GM18526 (cell line): ENCODE measurements around the gene RALGPS1.

Experiments used
- POLR2A ChIP-seq: IDR thresholded peaks from 3 replicates; pipeline ENCODE4 v1.6.1; 2011; ENCODE audit not compliant: insufficient read length; ENCODE audit errors: extremely low read depth

The RALGPS1 gene

DNA sequence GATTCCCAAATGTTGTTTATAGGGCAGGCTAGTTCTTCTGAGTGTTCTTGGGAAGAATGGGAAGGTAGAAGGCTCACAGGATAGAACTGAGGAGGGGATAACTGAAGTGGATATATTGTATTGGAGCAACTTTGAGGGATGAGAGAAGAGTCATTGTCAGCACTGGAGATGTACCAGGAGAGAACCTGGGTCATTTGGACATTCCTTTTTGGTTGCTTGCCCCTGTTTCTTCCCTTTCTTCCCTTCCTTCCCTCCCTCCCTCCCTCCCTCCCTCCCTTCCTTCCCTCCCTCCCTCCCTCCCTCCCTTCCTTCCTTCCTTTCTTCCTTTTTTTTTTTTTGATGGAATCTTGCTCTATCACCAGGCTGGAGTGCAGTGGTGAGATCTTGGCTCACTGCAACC is 45.3 kb downstream of the RALGPS1 start:
- no peak for TF ChIP-seq POLR2A

DNA sequence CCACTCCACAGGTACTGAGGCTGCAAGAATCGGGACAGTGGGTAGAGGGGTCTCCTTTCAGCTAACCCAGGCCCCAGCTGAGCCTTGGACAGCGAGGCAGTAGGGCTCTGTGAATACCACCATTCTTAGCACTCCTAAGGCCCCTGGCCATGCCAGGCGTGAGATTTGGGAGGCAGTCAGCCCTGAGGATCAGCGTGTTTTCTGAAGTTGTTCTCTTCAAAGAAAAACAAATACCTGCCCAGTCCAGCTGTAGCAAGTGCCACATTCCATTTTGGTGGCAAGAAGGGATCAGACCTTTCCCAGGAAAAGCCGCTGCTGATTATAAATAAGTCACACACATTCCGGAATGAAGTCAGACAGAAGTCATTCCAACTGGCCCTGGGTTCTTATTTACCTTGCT is 47.8 kb downstream of the RALGPS1 start:
- no peak for TF ChIP-seq POLR2A

DNA sequence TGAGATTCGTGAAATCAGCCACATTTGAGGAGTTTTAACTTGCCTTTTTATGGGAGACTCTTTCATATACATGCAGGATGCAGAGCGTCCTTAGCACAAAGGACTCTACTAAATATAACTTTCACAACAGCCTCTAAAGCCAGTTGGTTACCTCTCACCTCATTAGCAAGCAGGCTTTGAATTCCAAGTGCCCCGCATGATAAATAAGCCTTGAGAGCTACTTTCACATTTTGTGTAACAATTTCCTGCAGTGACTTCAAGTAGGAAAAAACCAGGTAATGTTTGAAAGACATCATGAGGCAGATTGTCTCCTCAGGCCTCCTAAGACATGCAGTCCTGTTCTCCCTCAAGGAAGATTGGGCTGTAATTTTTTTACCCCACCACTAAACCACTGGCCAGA is 50.5 kb downstream of the RALGPS1 start:
- no peak for TF ChIP-seq POLR2A

DNA sequence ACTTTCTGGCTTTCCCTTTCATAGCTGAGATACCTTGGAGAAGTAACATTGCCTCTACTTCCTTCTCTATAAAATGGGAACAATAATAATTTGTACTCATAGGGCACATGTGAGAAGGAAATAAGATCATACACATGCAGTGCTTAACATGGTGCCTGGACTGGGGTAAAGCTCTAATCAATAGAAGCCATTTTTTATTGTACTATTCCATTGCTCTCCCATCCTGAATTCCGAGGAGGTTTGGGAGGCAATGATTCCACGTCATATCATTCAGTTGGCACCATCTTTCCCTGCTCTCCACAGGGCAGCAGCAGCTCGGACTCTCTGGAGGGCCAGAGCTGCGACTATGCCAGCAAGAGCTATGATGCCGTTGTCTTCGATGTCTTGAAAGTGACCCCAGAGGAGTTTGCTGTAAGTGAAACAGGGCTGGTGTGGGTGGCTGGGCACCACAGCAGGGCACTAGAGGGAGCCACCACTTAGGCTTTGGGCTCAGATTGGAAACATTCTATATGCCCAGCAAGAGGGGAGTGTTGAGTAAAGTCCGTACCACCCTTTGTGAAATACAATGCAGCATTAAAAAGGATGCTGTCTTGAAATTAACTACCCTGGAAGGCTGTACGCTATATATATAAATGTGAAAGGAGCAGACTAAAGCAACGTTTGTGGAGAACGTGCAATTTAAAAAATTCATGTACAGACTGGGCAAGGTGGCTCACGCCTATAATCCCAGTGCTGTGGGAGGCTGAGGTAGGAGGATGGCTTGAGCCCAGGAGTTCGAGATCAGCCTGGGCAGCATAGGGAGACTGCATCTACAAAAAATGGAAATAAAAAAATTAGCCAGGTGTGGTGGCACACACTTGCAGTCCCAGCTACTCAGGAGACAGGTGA is 51.2 kb downstream of the RALGPS1 start:
- TF ChIP-seq POLR2A, result no peak

DNA sequence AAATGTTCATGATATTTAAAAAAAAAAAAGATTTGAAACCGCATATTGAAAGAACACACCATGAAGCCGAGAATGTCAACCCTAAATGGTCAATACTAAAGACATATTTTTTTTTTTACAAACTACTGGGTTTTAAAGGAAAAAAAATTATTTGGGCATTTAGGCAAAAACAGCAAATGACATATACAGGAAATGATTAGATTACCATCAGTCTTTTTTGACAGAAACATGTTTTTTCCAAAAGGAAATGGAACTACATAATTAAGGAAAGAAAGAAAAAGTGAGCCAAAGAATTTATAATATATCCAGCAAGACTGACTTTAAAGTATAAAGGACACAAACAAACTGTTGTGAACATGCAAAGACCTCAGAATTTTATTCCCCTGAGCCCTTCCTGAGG is 56.7 kb downstream of the RALGPS1 start:
- TF ChIP-seq POLR2A, result no peak

DNA sequence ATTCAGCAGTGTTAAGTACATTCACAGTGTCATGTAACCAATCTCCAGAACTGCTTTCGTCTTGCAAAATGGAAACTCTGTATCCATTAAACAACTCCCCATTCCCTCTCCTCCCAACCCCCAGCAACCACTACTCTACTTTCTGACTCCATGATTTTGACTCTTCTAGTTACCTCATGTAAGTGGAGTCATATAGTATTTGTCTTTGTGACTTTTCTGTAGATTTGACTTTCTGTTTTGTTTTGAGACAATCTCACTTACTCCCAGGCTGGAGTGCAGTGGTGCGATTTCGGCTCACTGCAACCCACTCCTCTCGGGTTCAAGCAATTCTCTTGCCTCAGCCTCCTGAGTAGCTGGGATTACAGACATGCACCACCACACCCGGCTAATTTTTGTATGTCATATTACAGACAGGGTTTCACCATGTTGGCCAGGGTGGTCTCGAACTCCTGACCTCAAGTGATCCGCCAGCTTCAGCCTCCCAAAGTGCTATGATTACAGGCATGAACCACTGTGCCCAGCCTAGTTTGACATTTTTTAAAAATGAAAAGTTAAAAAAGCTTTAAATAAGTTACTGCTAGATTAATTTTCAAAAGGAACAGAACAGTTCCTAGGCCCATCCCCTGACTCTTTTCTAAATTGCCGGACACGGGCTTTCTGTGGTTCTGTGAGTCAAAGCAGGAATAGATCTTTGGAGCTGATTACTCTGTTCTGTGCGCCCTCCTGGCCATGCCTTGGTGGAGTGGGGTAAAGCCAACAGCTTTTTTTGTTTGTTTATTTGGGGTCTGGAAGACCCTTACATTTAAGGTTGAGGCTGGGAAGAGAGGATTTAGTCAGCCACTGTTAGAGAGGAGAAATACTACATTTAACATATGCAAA is 59.3 kb downstream of the RALGPS1 start:
- TF ChIP-seq POLR2A, result no peak

DNA sequence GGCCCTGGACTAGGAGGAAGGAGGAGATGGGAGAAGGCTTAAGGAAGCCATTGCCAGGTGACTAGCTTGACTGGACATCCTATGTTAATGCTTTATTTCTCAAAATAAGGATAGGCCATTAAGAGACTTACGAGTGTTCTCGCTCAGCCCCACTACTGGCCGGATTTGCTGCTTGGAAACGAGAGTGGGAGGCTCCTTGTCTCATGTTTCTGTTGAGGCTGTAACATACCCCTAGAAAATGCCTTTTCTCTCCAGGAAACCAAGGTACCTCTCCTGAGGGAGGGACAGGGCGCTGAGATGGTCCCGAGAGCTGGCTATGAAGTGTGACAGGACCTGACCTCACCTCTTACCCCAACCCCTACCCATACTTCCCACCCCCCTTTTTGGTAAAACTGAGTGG is 60.0 kb downstream of the RALGPS1 start:
- no peak for TF ChIP-seq POLR2A

DNA sequence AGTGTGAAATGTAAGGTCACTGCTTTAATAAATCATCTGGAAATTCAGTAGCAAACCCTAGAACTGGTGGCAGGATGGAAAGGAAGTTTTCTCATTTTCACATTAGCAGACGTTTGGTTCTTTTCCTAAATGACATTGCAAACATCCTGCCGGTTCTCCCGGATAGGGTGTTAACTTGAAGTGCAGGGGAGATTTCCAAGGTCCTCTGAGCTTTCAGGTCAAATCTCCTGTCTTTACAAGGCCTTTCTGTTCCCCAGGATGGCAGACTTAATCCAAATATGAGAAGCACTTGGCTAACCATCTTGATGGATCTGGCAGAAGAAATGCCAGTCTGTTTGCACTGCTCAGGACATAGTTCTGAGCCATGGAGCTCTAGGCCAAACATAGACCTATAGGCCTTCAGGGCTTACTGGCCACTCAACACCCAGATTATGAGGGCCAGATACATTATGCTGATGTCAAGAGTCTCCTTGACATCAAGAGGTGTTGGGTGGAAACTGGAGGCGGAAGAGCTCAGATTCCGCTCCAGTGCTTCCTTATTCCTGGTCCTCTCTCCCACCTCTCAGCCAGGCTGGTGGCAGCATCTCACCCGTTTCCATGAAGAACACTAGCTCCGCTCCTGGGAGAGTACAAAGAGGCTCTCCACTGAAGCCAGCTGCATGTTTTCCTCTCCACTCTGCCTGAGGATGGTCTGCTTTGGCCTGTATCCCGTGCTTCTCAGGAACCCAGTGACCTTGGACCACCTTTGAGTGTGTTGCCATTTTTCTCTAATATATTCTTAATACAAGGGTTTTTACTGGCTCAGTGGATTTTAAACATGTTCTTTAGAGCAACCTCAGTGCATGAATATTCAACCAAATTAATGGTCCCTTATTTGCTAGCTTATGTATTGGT is 61.0 kb downstream of the RALGPS1 start:
- no peak for TF ChIP-seq POLR2A

DNA sequence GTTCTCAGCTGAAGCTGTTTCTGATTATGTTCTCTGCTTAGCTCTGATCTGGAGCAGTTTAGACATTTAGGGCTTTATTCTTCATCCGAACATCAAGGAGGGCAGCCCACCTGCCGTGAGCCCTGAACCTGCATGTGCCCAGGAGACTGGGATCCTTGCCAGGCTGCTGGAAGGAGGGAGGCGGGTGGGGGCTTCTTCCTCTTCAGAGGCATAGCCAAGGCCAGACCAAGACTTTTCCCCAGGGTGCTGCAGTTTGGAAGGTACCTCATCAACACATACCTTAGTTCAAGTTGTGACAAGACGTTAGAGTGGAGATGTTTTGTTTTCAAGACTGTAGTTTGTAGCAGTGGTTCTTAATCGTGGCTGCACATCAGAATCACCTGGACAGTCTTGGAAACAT is 64.9 kb downstream of the RALGPS1 start:
- no peak for TF ChIP-seq POLR2A

DNA sequence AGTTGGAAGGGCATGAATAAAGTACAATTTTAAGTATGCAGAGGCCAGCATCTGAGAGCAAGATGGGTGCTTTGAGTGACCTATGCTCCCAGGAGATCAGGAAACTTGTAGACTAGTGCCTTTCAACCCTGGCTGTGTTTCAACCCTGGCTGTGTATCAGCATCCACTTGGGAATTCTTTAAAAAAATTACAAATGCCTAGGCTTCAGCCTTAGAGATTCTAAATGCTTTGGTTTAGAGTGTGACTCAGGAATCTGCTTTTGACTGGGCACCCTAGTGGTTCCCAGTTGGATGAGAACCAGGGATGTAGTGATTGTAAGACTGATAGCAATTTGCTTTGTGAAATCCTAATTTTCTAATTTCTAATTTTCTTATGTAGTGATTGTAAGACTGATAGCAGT is 65.6 kb downstream of the RALGPS1 start:
- TF ChIP-seq POLR2A, result no peak

DNA sequence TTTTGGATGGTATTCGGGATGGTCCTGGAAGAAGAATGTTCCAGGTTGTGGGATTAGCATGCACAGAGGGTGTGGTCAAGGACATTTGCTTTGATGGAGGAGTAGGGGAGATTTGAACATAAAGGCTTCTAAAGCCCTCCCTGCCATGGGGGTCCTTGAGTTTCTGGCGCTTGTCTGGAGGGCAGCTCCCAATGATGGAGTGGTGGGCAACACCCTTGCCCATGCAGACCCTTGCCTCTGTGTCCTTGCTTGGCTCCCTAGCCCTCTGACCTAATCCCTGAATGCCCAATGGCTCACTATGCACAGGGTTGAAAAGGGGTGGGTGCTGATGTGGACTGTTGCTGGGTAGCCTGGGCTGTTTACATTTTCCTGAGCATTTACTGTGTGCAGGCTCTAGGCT is 66.6 kb downstream of the RALGPS1 start:
- TF ChIP-seq POLR2A, result no peak

DNA sequence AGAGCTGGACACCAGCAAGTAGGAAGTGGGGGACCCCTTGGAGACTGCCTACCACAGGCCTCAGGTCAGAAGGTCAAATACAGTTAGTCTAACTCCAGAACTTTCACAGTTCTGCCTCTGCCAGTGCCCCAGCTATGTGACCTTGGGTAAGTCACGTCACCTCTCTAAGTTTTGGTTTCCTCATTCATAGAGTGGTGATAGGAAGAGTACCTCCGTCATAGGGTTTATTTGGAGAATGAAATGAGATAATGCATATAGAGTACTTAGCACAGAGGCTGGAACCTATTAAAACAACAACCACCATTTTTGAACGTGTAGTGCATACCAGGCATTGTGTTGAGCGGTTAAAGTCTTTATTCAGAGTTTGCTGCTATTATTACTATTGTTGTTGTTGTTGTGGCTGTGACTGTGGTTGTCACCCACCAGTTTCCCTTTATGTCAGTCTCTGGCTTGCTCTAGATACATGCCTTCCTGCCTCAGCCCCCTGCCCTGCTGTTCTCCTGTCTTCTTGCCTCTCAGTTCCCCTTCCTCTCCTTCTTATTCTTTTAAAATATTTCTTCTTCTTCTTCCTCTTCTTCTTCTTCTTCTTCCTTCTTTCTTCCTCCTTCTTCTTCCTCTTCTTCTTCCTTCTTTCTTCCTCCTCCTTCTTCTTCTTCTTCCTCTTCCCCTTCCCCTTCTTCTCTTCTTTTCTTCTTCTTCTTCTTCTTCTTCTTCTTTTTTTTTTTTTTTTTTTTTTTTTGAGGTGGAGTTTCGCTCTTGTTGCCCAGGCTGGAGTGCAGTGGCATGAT is 67.8 kb downstream of the RALGPS1 start:
- TF ChIP-seq POLR2A, result no peak

DNA sequence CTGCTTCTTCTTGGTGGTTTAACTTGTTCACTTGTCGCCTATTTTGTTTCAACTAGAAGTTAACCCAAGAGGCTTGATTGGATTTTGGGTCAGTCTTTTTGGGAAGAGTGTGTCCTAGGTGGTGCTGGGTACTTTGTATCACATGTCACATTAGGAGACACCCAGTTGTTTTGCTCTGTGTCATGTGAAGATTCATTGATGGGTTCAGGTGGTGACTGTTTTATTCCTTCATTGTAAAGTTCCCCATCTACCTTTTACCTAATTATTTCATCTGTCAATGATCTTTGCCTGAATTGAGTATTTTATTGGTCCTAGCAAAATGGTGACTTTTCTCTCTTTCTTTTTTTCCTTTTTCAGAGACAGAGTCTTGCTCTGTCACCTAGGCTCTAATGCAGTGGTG is 69.2 kb downstream of the RALGPS1 start:
- TF ChIP-seq POLR2A, result no peak

DNA sequence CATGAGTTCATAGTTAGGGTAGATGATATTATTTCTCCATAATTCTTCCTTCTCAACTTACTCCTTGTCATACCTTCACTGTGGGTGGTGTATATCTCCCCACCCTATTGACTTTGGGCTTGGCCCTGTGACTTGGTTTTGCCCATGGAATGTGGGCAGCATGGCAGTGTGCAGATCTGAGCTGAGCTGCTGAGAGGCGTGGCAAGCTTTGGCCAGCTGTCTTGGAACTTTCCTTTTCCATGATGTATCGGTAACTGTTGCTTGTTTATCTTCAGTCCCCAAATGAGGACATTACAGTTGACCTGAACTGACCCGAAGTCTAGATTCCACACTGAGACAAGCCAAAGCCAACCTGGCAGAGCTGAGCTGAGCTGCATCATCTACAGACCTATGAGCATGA is 70.4 kb downstream of the RALGPS1 start:
- TF ChIP-seq POLR2A, result no peak

DNA sequence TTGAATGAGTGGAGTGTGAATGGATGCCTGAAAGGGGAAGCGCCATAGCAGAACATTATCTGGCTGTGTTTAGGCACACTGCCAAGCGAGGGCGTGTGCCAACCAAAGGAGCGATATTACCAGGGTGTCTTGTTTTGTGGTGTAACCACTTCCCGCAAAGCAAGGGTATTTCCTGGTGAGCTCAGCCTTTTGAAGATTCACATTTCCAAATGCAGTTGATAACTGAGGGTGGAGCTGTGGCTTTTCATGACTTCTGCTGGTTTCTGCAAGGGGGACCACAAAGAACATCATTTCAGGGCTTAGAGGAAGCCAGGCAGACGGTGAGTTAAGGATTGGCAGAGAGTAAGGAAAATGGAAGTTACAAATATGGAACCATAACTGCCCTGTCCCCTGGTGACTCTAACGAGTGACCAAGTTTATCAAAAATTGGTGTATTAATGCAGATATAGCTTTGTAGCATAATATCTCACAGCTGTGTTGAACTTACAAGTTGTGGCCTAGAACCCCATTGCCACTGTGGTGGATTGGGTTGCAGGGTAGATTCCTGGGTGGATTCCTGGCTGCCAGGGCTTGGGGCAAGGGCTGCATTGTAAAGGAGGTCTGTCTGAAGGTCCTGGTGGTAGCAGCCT is 71.4 kb downstream of the RALGPS1 start:
- TF ChIP-seq POLR2A, result no peak
